HG03342 (cell line): ENCODE measurements around the gene ITK.
"Not testable (repeated sequence)": the region's sequence is repeated elsewhere in the genome, so short reads cannot be mapped to it uniquely, and the experiment has no call there.

Source experiments
- ATAC-seq: cut with Tn5 transposase; IDR thresholded peaks from one replicate; pipeline ENCODE4 v1.9.1; 2021; ENCODE audit warnings: mild to moderate bottlenecking, moderate library complexity; ENCODE audit not compliant: unreplicated experiment

Gene ITK

DNA sequence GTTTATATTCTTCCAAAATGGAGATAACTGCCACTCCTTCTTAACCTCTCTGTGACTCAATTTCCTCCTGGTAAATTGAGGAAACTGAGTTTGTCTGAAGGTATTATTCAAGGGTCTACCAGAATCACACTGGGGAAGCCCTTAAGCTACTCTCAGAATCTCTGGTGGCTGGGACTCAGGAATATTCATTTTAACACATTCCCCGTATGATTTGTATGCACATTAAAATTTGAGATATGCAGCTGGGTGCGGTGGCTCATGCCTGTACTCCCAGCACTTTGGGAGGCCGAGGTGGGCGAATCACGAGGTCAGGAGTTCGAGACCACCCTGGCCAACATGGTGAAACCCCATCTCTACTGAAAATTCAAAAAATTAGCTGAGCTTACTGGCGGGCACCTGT is 64.1 kb downstream of the ITK start:
- ATAC-seq, result not testable (repeated sequence)

GRCh38 chr5:157245476-157245875 is 64.8 kb downstream of the ITK start:
- ATAC-seq, result no peak

DNA sequence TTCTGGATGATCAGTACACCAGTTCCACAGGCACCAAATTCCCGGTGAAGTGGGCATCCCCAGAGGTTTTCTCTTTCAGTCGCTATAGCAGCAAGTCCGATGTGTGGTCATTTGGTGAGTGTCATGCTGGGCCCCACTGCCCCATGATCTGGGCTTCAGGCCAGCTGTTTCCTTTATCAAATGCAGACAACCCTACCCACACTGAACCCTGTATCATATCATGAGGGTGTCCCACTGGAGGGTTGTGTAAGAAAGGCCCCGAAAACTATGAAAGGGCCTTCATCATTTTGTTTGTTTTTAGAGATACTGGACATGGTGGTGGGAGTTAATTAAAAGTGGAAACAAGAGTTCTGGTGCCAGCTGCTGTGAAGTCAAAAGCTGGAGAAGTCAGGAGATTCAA is 65.2 kb downstream of the ITK start:
- ATAC-seq, result no peak

DNA sequence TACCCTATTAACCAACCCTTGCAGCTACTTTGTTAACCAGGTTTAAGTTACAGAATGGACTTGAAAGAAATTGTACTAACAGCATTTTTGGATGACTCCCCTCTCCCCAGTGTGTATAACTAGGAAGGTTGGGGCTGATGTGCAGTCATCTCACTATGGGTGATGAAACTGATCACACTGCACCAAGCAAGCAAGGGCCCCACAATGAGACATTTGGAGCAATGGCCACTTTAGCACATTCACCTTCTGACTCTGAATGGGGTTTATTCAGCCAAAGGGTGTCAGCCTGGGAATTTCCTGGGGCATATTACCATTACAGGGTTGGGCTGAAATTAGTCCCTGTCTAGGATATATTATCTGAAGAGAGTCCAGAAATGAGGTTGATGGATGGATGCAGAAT is 66.6 kb downstream of the ITK start:
- no peak for ATAC-seq

DNA sequence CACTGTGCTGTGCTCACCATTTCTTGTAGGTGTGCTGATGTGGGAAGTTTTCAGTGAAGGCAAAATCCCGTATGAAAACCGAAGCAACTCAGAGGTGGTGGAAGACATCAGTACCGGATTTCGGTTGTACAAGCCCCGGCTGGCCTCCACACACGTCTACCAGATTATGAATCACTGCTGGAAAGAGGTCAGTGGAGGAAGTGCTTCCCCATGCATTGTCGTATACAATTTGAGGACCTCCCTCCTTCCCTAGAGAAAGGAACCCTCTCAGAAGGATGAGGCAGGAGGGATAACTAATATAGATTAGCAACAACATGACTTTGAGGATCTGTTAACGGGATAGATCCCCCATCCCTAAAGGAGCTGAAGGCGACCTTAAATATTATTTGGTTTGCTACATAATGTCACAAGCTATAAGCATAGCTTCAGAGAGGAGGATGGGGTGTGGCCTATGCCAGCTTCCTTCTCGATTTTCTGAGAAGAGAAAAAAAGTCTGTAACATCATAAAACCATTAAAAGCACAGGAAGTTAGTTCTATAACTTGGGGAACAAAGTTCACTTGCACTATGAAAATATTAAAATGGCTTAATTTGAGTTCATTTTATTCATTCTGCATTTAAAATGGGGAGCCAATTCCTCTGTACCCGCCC is 68.3 kb downstream of the ITK start:
- ATAC-seq, result no peak

- peak; percentile 94 for ATAC-seq
These were observed 72.2 kb downstream of the ITK start for GRCh38 chr5:157252711-157253465.

DNA sequence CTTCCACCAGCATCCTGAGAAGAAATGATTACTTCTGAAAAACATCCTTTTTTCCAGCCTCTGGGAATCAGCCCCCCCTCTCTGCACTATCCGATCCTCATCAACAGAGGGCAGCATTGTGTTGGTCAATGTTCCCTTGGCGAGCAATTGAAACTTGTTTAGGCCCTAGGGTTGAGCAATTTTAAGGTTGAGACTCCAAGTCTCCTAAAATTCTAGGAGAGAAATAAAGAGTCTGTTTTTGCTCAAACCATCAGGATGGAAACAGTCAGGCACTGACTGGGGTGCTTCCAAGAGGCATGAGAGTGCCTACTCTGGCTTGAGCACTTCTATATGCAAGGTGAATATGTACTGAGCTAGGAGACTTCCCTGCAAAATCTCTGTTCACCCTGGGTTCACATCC is 72.9 kb downstream of the ITK start:
- ATAC-seq, result peak; percentile 36

DNA sequence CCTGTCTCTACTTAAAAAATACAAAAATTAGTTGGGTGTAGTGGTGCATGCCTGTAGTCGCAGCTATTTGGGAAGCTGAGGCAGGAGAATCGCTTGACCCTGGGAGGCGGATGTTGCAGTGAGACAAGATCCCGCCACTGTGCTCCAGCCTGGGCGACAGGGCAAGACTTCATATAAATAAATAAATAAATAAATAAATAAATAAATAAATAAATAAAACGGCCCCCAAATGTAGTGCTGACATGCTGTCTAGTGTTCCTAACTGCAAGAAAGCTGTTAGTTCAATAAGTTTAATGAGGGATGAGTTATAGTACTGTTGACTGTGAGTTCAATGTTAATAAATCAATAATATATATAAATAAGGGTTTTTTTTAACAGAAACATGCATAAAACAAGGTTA is 77.8 kb downstream of the ITK start:
- ATAC-seq, result no peak

- ATAC-seq, result no peak
These were observed 79.1 kb downstream of the ITK start for GRCh38 chr5:157259699-157260098.

- no peak for ATAC-seq
These were observed 83.0 kb downstream of the ITK start for GRCh38 chr5:157263496-157264090.

- ATAC-seq, result peak; percentile 89
These were observed 85.2 kb downstream of the ITK start, which contains the start of gene CYFIP2 for GRCh38 chr5:157265714-157266285. Gene CYFIP2, plus strand, starts transcription at chr5:157266123. Its CDS starts 19,239 bp downstream, at chr5:157285362.

GRCh38 chr5:157266286-157267007 is 85.8 kb downstream of the ITK start:
- peak; percentile 48 for ATAC-seq

- no peak for ATAC-seq
These were observed 86.4 kb downstream of the ITK start for GRCh38 chr5:157267025-157267424.

DNA sequence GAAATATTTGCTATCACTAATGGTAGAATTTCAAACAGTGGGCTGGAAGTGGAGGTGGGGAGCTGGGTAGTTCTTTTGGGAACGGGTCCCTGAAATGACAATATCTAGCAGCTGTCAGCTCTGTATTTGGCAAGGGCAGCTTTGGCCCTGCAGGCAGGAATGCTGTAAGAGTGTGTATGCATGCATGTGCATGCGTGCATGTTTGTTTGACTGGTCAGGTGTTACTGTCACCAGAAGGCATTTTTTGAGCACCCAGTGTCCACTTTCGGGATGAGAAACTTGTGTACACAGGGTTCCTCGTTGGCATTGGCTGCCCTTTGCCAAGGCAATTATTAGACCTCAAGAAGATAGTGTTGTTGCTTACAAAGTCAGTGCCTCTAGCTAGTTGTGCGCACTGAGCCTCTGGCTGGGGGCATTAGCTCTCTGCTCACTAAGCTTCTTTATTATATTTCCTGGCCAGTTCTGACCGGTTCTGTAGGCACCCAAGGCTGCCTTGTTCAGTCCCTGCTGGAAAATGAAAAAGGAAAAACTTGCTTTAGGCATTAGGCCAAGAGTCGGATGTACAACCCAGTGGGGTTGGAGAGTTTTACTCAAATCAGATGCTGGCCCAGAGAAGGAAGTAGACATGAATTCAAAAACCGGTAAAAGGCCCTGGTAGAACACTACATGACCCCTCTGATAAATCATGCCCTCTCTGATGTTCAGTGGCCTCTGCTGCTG is 87.3 kb downstream of the ITK start:
- ATAC-seq, result no peak

- ATAC-seq, result no peak
These were observed 88.6 kb downstream of the ITK start for GRCh38 chr5:157269165-157269671.

DNA sequence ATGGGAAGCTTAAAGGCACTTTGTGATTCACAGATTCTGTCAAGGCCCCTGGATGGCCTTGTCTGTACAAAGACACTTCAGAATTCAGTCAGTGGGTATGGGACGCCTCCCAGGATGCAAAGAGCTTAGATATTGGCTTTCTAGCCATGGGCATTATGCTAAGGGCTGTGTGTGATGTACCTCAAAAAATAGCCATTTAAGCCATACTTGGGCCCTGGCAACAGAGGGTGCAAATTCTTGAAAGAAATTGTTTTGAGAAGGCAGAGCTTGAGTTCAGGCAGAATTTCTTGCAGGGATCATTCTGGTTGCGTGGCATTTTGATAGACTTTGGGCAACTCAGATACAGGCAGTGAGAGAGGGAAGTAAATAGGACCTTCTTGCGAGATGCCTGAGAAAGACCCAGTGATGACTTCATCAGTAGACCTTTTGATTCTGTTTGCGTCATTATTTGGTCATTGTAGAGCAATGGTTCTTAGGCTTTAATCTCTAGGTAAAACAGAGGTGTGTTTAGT is 89.2 kb downstream of the ITK start:
- no peak for ATAC-seq

GRCh38 chr5:157270771-157271170 is 90.1 kb downstream of the ITK start:
- ATAC-seq, result no peak

GRCh38 chr5:157271740-157272271 is 91.2 kb downstream of the ITK start:
- peak; percentile 85 for ATAC-seq

- peak; percentile 50 for ATAC-seq
These were observed 92.5 kb downstream of the ITK start for GRCh38 chr5:157273131-157273556.

- ATAC-seq, result no peak
These were observed 94.8 kb downstream of the ITK start for GRCh38 chr5:157275403-157275802.
